ENCODE data around the gene GNAS. TPM values are rescaled to one million over a fixed set of nuclear protein-coding genes. Genes with fewer than 3 reads are reported as not detected.
"Not testable (repeated sequence)": the region's sequence is repeated elsewhere in the genome, so short reads cannot be mapped to it uniquely, and the experiment has no call there.

GNAS gene
- total and polyA plus RNA-seq, 4 experiments from 2014 or later: 70.1 to 645 (median 412) TPM

DNA sequence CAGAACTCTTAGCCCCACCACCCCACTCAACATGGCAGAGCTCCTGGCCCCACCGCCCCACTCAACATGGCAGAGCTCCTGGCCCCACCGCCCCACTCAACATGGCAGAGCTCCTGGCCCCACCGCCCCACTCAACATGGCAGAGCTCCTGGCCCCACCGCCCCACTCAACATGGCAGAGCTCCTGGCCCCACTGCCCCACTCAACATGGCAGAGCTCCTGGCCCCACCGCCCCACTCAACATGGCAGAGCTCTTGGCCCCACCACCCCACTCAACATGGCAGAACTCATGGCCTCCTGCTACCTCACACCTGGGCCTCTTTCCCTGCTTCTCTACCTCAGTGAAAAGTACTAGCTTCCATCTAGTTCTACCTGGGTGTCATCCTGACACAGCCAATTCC, 23.7 kb upstream of the GNAS start:
- H3K27me3 ChIP-seq (ENCODE audit: insufficient read depth, low read length); H3K4me1 Mint-ChIP-seq; POLR2A ChIA-PET (ENCODE audit: partially characterized antibody); DNase-seq; H3K4me1 ChIP-seq (ENCODE audit: insufficient read depth, low read length); H3K36me3 Mint-ChIP-seq; H3K27me3 Mint-ChIP-seq; H3K9me3 ChIP-seq (ENCODE audit: control insufficient read depth in 1 of 2, low read length in 2 of 2); CTCF ChIA-PET (ENCODE audit: partially characterized antibody); H3K9me3 Mint-ChIP-seq; H3K27ac Mint-ChIP-seq; H3K27ac ChIP-seq (ENCODE audit: low read depth, low read length); H3K4me3 Mint-ChIP-seq; H3K36me3 ChIP-seq (ENCODE audit: insufficient read depth, low read length); intact Hi-C loops (cut with micrococcal nuclease); H3K4me3 ChIP-seq (ENCODE audit: low read length in 2 of 2): not testable (repeated sequence)

DNA sequence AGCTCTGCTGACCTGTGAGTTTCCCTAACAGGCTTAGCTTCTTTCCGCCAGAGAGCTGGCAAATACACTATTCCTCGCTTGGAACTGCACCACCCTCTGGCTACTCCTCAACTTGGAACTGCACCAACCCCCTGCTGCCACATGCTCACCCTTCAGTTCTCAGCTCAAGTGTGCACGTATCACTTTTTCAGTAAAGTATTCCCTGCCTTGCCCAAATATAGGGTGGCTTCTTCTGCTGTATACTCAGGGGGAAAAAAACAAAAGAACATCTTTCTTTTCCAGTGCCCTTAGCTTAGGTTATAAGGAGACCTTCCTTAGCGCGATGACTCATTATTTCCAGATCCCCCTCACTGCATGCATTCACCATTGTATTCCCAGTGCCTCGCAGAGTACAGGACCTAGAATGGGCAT, 23.0 kb upstream of the GNAS start:
- peaks cover 0 to 2% (median 0%) of the 10 kb centered on the region in 8 donors for H3K9me3 Mint-ChIP-seq
- POLR2A ChIA-PET (ENCODE audit: partially characterized antibody): no interaction called here

GRCh38 chr20:58832457-58832856, 20.1 kb upstream of the GNAS start:
- Histone ChIP-seq H3K9me3 (ENCODE audit: control insufficient read depth in 1 of 2, low read length in 2 of 2) (no peaks in the 10 kb centered on the region), H3K27ac (ENCODE audit: low read depth, low read length) (no peak overlapping the region), H3K36me3 (ENCODE audit: insufficient read depth, low read length) (no peaks in the 10 kb centered on the region), H3K27me3 (ENCODE audit: insufficient read depth, low read length) (no peaks in the 10 kb centered on the region), H3K4me1 (ENCODE audit: insufficient read depth, low read length) (no peaks in the 10 kb centered on the region), H3K4me3 (ENCODE audit: low read length in 2 of 2) (no peak overlapping the region)
- CTCF ChIA-PET (ENCODE audit: partially characterized antibody): no interaction called here
- Mint-ChIP-seq H3K4me1 (no peaks in the 10 kb centered on the region), H3K36me3 (peaks cover 0 to 4% of the 10 kb centered on the region in 2 donors), H3K9me3 (peaks cover 0 to 2% (median 0%) of the 10 kb centered on the region in 8 donors), H3K27me3 (peaks cover 6 to 15% of the 10 kb centered on the region in 2 donors), H3K4me3 (no peak overlapping the region), H3K27ac (peak overlapping the region in 1 of 7 donors; percentile 22)
- POLR2A ChIA-PET (ENCODE audit: partially characterized antibody): no interaction called here
- intact Hi-C loops (cut with micrococcal nuclease): no loop called here
- no peak for DNase-seq

More for the DNA sequence above, 23.0 kb upstream of the GNAS start:
- Mint-ChIP-seq H3K27ac (no peak overlapping the region), H3K4me3 (no peak overlapping the region), H3K27me3 (peaks cover 6 to 10% of the 10 kb centered on the region in 2 donors), H3K36me3 (peaks cover 0 to 4% of the 10 kb centered on the region in 2 donors), H3K4me1 (no peaks in the 10 kb centered on the region)
- intact Hi-C loops (cut with micrococcal nuclease): no loop called here
- H3K9me3 ChIP-seq (ENCODE audit: control insufficient read depth in 1 of 2, low read length in 2 of 2): no peaks in the 10 kb centered on the region
- no peaks in the 10 kb centered on the region for H3K36me3 ChIP-seq (ENCODE audit: insufficient read depth, low read length)
- H3K4me3 ChIP-seq (ENCODE audit: low read length in 2 of 2): no peak overlapping the region
- DNase-seq: no peak
- CTCF ChIA-PET (ENCODE audit: partially characterized antibody): no interaction called here
- H3K4me1 ChIP-seq (ENCODE audit: insufficient read depth, low read length): no peaks in the 10 kb centered on the region
- no peaks in the 10 kb centered on the region for H3K27me3 ChIP-seq (ENCODE audit: insufficient read depth, low read length)
- no peak overlapping the region for H3K27ac ChIP-seq (ENCODE audit: low read depth, low read length)

- no peaks in the 10 kb centered on the region for H3K4me1 ChIP-seq (ENCODE audit: insufficient read depth, low read length)
- Mint-ChIP-seq H3K4me1 (no peaks in the 10 kb centered on the region), H3K4me3 (no peak overlapping the region), H3K9me3 (peaks cover 0 to 1% (median 0%) of the 10 kb centered on the region in 8 donors), H3K27me3 (peaks cover 12 to 15% of the 10 kb centered on the region in 2 donors), H3K36me3 (peaks cover 0 to 4% of the 10 kb centered on the region in 2 donors), H3K27ac (no peak overlapping the region)
- intact Hi-C loops (cut with micrococcal nuclease): no loop called here
- no peak for DNase-seq
- POLR2A ChIA-PET (ENCODE audit: partially characterized antibody): no interaction called here
- no peak overlapping the region for H3K4me3 ChIP-seq (ENCODE audit: low read length in 2 of 2)
- no peak overlapping the region for H3K27ac ChIP-seq (ENCODE audit: low read depth, low read length)
- H3K36me3 ChIP-seq (ENCODE audit: insufficient read depth, low read length): no peaks in the 10 kb centered on the region
- CTCF ChIA-PET (ENCODE audit: partially characterized antibody): interaction anchor here (1.2 to 1.5 kb wide), 2 partner anchors 11 to 187 kb away, joined by 3 read pairs; no protein-coding TSS in a partner anchor
- no peaks in the 10 kb centered on the region for H3K9me3 ChIP-seq (ENCODE audit: control insufficient read depth in 1 of 2, low read length in 2 of 2)
- H3K27me3 ChIP-seq (ENCODE audit: insufficient read depth, low read length): no peaks in the 10 kb centered on the region
Observed at GRCh38 chr20:58833921-58834320, 18.6 kb upstream of the GNAS start.

DNA sequence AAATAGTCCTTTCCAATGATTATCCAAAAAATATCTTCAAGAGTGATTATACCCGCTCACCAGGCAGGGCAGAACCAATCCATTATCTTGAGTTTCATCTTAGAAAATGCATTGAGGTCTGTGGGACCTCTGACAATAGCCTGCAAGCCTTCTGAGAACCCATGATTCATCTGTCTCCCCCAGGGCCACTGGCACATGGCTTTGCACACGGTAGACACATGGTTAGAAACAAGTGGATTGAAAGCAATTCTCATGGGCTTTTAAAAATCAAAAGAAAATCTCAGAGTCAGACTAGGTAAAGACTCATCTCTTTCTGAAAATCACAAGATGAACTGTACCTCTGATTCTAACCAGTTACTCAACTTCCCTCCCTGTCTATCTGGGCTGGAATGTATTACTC, 17.3 kb upstream of the GNAS start:
- Histone ChIP-seq H3K27ac (ENCODE audit: low read depth, low read length) (no peak overlapping the region), H3K27me3 (ENCODE audit: insufficient read depth, low read length) (peaks cover 4% of the 10 kb centered on the region), H3K4me1 (ENCODE audit: insufficient read depth, low read length) (no peaks in the 10 kb centered on the region), H3K4me3 (ENCODE audit: low read length in 2 of 2) (no peak overlapping the region), H3K36me3 (ENCODE audit: insufficient read depth, low read length) (no peaks in the 10 kb centered on the region), H3K9me3 (ENCODE audit: control insufficient read depth in 1 of 2, low read length in 2 of 2) (no peaks in the 10 kb centered on the region)
- intact Hi-C loops (cut with micrococcal nuclease): loop anchor here (5.0 kb wide), 1 partner anchor 183 kb away; the partner anchor contains the start of gene STX16
- no peak overlapping the region for H3K27ac Mint-ChIP-seq
- DNase-seq: no peak
- H3K9me3 Mint-ChIP-seq: no peaks in the 10 kb centered on the region
- peaks cover 0 to 4% of the 10 kb centered on the region in 2 donors for H3K36me3 Mint-ChIP-seq
- peaks cover 0 to 9% (median 2%) of the 10 kb centered on the region in 4 donors for H3K4me1 Mint-ChIP-seq
- ChIA-PET CTCF (ENCODE audit: partially characterized antibody) (no interaction called here), POLR2A (ENCODE audit: partially characterized antibody) (no interaction called here)
- no peak overlapping the region for H3K4me3 Mint-ChIP-seq
- peaks cover 17 to 20% of the 10 kb centered on the region in 2 donors for H3K27me3 Mint-ChIP-seq

GRCh38 chr20:58836616-58837204, 15.8 kb upstream of the GNAS start:
- CTCF ChIA-PET (ENCODE audit: partially characterized antibody): no interaction called here
- Histone ChIP-seq H3K9me3 (ENCODE audit: control insufficient read depth in 1 of 2, low read length in 2 of 2) (no peaks in the 10 kb centered on the region), H3K36me3 (ENCODE audit: insufficient read depth, low read length) (no peaks in the 10 kb centered on the region), H3K27ac (ENCODE audit: low read depth, low read length) (no peak overlapping the region), H3K4me1 (ENCODE audit: insufficient read depth, low read length) (no peaks in the 10 kb centered on the region), H3K27me3 (ENCODE audit: insufficient read depth, low read length) (peaks cover 4% of the 10 kb centered on the region), H3K4me3 (ENCODE audit: low read length in 2 of 2) (no peak overlapping the region)
- no peaks in the 10 kb centered on the region for H3K9me3 Mint-ChIP-seq
- no peak for DNase-seq
- POLR2A ChIA-PET (ENCODE audit: partially characterized antibody): no interaction called here
- H3K27me3 Mint-ChIP-seq: peaks cover 18 to 28% of the 10 kb centered on the region in 2 donors
- peaks cover 0 to 11% (median 3%) of the 10 kb centered on the region in 4 donors for H3K4me1 Mint-ChIP-seq
- H3K4me3 Mint-ChIP-seq: no peak overlapping the region
- H3K27ac Mint-ChIP-seq: peak overlapping the region in 1 of 7 donors; percentile 51
- intact Hi-C loops (cut with micrococcal nuclease): loop anchor here (5.0 kb wide), 1 partner anchor 184 kb away; the partner anchor contains the start of gene STX16
- H3K36me3 Mint-ChIP-seq: peaks cover 0 to 4% of the 10 kb centered on the region in 2 donors

GRCh38 chr20:58837717-58838116, 14.8 kb upstream of the GNAS start:
- ChIA-PET POLR2A (ENCODE audit: partially characterized antibody) (no interaction called here), CTCF (ENCODE audit: partially characterized antibody) (no interaction called here)
- Mint-ChIP-seq H3K27ac (no peak overlapping the region), H3K4me3 (no peak overlapping the region), H3K9me3 (no peaks in the 10 kb centered on the region), H3K4me1 (peaks cover 0 to 11% (median 3%) of the 10 kb centered on the region in 4 donors), H3K27me3 (peaks cover 22 to 31% of the 10 kb centered on the region in 2 donors), H3K36me3 (peaks cover 0 to 4% of the 10 kb centered on the region in 2 donors)
- H3K9me3 ChIP-seq (ENCODE audit: control insufficient read depth in 1 of 2, low read length in 2 of 2): no peaks in the 10 kb centered on the region
- H3K4me3 ChIP-seq (ENCODE audit: low read length in 2 of 2): no peak overlapping the region
- H3K27me3 ChIP-seq (ENCODE audit: insufficient read depth, low read length): peaks cover 4% of the 10 kb centered on the region
- intact Hi-C loops (cut with micrococcal nuclease): loop anchor here (5.0 kb wide), 1 partner anchor 185 kb away; the partner anchor contains the start of gene STX16
- no peak overlapping the region for H3K27ac ChIP-seq (ENCODE audit: low read depth, low read length)
- H3K4me1 ChIP-seq (ENCODE audit: insufficient read depth, low read length): no peaks in the 10 kb centered on the region
- DNase-seq: no peak
- no peaks in the 10 kb centered on the region for H3K36me3 ChIP-seq (ENCODE audit: insufficient read depth, low read length)
